SU-DHL-6 (cell line): Measurements from ENCODE around the gene SEMA3D.

Experiments used
- H2AFZ ChIP-seq: fragments of 200-600 bp; sonication (generic); 2 replicates; pipeline ENCODE4 v1.6.1; 2014; ENCODE audit warnings: low read depth, mild to moderate bottlenecking, moderate library complexity, mixed read lengths, antibody characterized with exemption, low read length; ENCODE audit not compliant: severe bottlenecking
- H3F3A ChIP-seq: fragments of 200-600 bp; shearing (Covaris generic); 2 replicates; pipeline ENCODE4 v1.6.0; 2016; ENCODE audit warnings: antibody characterized with exemption, mild to moderate bottlenecking; ENCODE audit not compliant: insufficient read depth
- H3K27ac ChIP-seq: fragments of 200-600 bp; sonication (generic); 2 replicates; pipeline ENCODE4 v1.5.1; 2016; ENCODE audit warnings: low read depth, mild to moderate bottlenecking, low read length, moderate library complexity, mixed read lengths
- H3K27me3 ChIP-seq: fragments of 200-600 bp; sonication (generic), shearing (Covaris generic); 2 replicates; pipeline ENCODE4 v1.6.0; 2014; ENCODE audit warnings: mild to moderate bottlenecking, low read length
- H3K36me3 ChIP-seq: fragments of 200-600 bp; sonication (generic); 2 replicates; pipeline ENCODE4 v1.6.1; 2014; ENCODE audit warnings: mild to moderate bottlenecking, low read length, mixed read lengths
- H3K4me2 ChIP-seq: fragments of 300-600, 200-600 bp; shearing (Covaris generic), sonication (generic); 2 replicates; pipeline ENCODE4 v1.6.0; 2014; ENCODE audit warnings: low read length, low read depth, mild to moderate bottlenecking; ENCODE audit not compliant: poor library complexity, severe bottlenecking
- H3K4me3 ChIP-seq: fragments of 200-600 bp; sonication (generic); 2 replicates; pipeline ENCODE4 v1.5.1; 2014; ENCODE audit warnings: antibody characterized with exemption, low read length, mild to moderate bottlenecking, mixed read lengths; ENCODE audit not compliant: insufficient read depth, poor library complexity, severe bottlenecking
- H3K79me2 ChIP-seq: fragments of 200-600 bp; sonication (generic); 2 replicates; pipeline ENCODE4 v1.6.1; 2014; ENCODE audit warnings: mild to moderate bottlenecking, low read length, moderate library complexity; ENCODE audit not compliant: insufficient read depth
- H3K9ac ChIP-seq: fragments of 200-600 bp; sonication (generic); 2 replicates; pipeline ENCODE4 v1.7.0; 2014; ENCODE audit warnings: mild to moderate bottlenecking, low read length
- H3K9me2 ChIP-seq: fragments of 200-600 bp; sonication (generic); replicated peaks from 2 replicates; pipeline ENCODE4 v1.6.1; 2014; ENCODE audit warnings: low read length; ENCODE audit not compliant: insufficient read depth
- H3K9me3 ChIP-seq: fragments of 200-600 bp; sonication (generic); 2 replicates; pipeline ENCODE4 v1.6.1; 2014; ENCODE audit warnings: low read length, mixed read lengths; ENCODE audit not compliant: insufficient read depth
- H4K20me1 ChIP-seq: fragments of 200-600 bp; sonication (generic); 2 replicates; pipeline ENCODE4 v1.6.1; 2014; ENCODE audit warnings: low read depth, mild to moderate bottlenecking, antibody characterized with exemption, low read length, moderate library complexity, mixed read lengths
- EZH2phosphoT487 ChIP-seq: fragments of 200-600 bp; sonication (generic), shearing (Covaris generic); conservative IDR thresholded peaks from 2 replicates; pipeline ENCODE4 v1.6.1; 2018; ENCODE audit warnings: mild to moderate bottlenecking, antibody characterized with exemption, low read length, moderate library complexity, mixed read lengths
- TF ChIP-seq, protein P1 (sequence below): fragments of 200-600 bp; sonication (generic); IDR thresholded peaks from one replicate; pipeline ENCODE4 v1.5.1; 2017; ENCODE audit warnings: antibody characterized with exemption, mild to moderate bottlenecking, low read length, moderate library complexity; ENCODE audit not compliant: insufficient read depth, poor library complexity, severe bottlenecking

SEMA3D gene

DNA sequence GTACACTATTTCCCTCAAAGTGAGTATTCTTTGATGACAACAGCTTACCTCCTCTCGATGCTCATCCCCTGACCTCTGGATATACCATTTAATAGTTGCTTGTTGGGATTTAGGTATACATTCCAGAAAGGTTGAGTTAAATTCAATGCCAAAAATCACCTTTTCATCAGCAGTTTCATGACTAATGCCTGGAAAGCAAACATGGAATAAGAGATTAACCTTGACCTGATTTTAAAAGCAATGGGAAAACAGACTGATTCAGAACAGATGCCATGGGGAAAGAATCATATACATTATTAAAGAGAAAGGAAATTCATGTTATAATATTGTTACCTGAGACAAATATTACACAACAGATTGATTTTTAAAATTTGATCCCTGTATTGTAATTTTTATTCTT, 180.1 kb downstream of the SEMA3D start:
- Histone ChIP-seq H3K9me3 (no peaks in the 10 kb centered on the region), H3K79me2 (no peaks in the 10 kb centered on the region), H3K4me2 (no peak overlapping the region)

DNA sequence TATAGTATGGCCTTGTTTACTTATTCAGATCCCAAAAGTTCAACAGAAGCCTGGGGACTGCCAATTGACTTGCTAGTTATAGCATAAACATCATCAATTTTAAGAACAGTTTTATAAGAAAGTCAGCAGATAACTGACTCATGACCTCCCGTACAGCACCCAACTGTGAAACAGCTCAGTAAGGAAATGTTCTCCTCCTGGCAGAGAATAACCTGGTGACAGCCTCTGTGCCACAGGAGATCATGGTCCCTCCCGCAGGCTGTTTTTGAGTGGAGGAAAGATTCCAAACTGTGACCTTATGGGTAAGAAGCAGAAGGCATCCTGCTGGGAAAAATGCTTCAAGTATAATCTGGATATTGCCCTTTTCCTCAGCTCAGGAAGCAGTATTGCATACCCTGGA, 182.5 kb downstream of the SEMA3D start:
- no peak overlapping the region for H3K27ac ChIP-seq
- no peaks in the 10 kb centered on the region for H3K9me2 ChIP-seq
- no peak overlapping the region for H3K9ac ChIP-seq
- H3K4me2 ChIP-seq, result no peak overlapping the region
- no peak overlapping the region for H3K4me3 ChIP-seq
- H3K79me2 ChIP-seq, result no peaks in the 10 kb centered on the region
- TF ChIP-seq, protein P1, sequence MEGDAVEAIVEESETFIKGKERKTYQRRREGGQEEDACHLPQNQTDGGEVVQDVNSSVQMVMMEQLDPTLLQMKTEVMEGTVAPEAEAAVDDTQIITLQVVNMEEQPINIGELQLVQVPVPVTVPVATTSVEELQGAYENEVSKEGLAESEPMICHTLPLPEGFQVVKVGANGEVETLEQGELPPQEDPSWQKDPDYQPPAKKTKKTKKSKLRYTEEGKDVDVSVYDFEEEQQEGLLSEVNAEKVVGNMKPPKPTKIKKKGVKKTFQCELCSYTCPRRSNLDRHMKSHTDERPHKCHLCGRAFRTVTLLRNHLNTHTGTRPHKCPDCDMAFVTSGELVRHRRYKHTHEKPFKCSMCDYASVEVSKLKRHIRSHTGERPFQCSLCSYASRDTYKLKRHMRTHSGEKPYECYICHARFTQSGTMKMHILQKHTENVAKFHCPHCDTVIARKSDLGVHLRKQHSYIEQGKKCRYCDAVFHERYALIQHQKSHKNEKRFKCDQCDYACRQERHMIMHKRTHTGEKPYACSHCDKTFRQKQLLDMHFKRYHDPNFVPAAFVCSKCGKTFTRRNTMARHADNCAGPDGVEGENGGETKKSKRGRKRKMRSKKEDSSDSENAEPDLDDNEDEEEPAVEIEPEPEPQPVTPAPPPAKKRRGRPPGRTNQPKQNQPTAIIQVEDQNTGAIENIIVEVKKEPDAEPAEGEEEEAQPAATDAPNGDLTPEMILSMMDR, result no peak
- no peak for TF ChIP-seq EZH2phosphoT487
- no peaks in the 10 kb centered on the region for H3F3A ChIP-seq
- no peaks in the 10 kb centered on the region for H3K9me3 ChIP-seq
- no peaks in the 10 kb centered on the region for H4K20me1 ChIP-seq
- H2AFZ ChIP-seq, result no peak overlapping the region
- H3K27me3 ChIP-seq, result no peaks in the 10 kb centered on the region
- no peaks in the 10 kb centered on the region; the same call in 1 of the 2 replicates for H3K36me3 ChIP-seq

More for the DNA sequence above, 180.1 kb downstream of the SEMA3D start:
- H3K27me3 ChIP-seq, result no peaks in the 10 kb centered on the region
- no peaks in the 10 kb centered on the region for H4K20me1 ChIP-seq
- H2AFZ ChIP-seq, result no peak overlapping the region
- TF ChIP-seq, protein P1, result no peak
- TF ChIP-seq EZH2phosphoT487, result no peak
- no peaks in the 10 kb centered on the region for H3F3A ChIP-seq
- no peaks in the 10 kb centered on the region; the same call in 1 of the 2 replicates for H3K36me3 ChIP-seq
- H3K9ac ChIP-seq, result no peak overlapping the region
- no peak overlapping the region for H3K4me3 ChIP-seq
- H3K9me2 ChIP-seq, result no peaks in the 10 kb centered on the region
- no peak overlapping the region for H3K27ac ChIP-seq

DNA sequence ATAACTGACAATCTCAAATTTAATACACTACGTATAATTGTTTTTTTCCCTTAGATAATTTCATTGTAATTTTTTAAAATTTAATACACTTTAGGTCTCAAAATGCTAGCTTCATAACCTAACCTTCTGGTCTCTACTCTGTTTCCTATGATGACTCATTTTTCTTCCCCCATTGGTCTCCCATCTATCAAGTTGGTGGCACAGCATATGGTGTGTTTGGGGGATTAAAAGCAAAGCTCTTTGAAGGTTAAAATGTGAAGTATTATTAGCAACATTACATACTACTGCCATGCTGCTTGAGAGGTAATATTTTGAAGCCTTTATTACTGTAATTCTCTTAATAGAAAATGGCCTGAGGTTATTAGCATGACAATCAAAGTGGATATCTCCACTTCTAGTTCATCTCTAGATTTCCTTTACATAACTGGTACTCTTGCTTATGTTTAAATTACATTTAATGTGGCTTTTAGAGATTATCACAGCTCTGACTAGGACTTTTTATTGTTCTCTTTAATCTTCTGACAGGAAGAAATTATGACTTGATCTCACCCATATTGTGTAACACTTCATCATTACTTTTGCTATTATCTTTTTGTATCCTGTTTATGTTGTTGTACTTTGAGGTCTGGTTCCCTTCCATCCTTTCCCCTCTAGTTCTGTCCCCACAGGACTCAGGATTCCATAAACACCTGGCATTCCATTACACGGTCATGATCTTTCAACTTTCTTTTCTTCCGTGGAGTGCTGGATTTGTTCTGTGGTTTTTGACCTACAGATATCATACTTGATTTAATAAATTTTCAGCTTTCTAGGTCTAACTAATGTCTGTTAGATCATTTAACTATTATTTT, 185.1 kb downstream of the SEMA3D start:
- H3K79me2 ChIP-seq, result no peaks in the 10 kb centered on the region
- H2AFZ ChIP-seq, result no peak overlapping the region
- H3F3A ChIP-seq, result no peaks in the 10 kb centered on the region
- no peak overlapping the region for H3K27ac ChIP-seq
- no peak overlapping the region for H3K9ac ChIP-seq
- H3K9me2 ChIP-seq, result no peaks in the 10 kb centered on the region
- no peaks in the 10 kb centered on the region for H3K27me3 ChIP-seq
- no peaks in the 10 kb centered on the region; the same call in 1 of the 2 replicates for H3K36me3 ChIP-seq
- H4K20me1 ChIP-seq, result no peaks in the 10 kb centered on the region
- TF ChIP-seq, protein P1, result no peak
- no peak overlapping the region for H3K4me3 ChIP-seq
- H3K4me2 ChIP-seq, result no peak overlapping the region
- H3K9me3 ChIP-seq, result no peaks in the 10 kb centered on the region
